Measurements from ENCODE around the gene LRRC36.
"Not testable (repeated sequence)": the region's sequence is repeated elsewhere in the genome, so short reads cannot be mapped to it uniquely, and the experiment has no call there.

Gene LRRC36

DNA sequence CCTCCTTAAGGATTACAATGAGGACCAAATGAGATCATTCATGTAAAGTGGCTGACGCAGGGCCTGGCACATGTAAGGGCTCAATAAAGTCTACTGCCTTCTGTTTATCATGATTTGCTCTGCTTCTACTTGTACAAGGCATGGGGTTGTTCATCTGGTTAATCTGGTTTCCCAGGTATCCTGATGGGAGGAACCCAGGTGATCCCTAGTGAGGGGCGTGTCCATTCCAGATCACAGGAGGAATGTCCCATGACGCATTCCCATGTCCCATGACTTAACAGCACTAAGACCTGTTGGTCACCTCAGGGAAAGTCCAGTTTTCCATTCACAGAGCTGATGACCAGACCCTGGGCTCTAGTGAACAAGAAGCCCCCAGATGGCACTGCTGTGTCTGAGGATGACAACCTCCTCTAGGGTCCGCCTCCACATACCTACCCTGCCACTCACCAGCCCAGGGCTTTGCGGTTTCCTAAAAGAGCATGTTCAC is 78.2 kb downstream of the LRRC36 start:
- no peak for DNase-seq

GRCh38 chr16:67405336-67405735 is 78.7 kb downstream of the LRRC36 start:
- no peak for DNase-seq

GRCh38 chr16:67406111-67406971 is 79.7 kb downstream of the LRRC36 start:
- DNase-seq: no peak

- no peak for DNase-seq
Observed at GRCh38 chr16:67407176-67407787, 80.7 kb downstream of the LRRC36 start.

DNA sequence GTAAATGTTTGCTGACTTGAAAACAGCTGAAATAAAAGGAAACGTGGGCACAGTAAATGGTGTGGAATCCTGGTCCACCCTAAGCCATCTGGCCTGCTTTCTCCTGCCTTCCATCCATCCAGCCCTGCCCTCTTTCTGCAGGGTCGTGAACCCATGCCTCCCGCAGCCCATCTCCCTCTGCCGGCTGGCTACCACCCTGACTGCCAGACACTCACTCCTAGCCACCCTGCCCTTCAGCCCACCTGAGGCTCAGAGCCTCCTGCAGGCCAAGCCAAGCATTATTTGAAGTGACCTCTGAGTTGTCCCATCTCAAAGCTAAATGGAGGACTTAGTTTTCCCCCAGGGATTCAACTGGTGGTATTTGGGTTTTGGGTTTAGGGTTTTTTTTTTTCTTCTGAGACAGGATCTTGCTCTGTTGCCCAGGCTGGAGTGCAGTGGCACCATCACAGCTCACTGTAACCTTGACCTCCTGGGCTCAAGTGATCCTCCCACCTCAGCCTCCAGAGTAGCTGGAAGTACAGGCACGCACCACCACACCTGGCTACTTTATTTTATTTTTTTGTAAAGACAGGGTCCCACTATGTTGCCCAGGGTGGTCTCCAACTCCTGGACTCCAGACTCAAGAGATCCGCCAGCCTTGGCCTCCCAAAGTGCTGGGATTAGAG is 81.3 kb downstream of the LRRC36 start:
- DNase-seq: no peak

DNA sequence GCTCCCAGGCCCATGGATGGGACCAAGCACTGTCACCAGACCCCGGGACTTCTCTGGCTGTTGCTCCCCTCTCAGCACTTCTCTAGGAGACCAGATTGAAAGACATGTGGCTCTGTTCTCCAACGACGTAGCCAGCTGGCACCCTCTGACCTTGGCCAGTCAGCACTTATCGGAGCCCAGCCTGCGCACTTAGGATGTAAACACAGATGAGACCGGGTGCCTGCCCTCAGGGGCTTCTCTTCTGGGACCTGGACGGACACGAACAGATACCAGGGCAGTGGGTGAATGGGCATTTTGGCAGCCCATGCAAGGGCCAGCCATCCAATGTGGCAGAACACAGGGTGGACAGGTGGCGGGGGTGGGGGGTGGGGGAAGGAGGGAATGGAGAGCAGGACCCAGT is 83.0 kb downstream of the LRRC36 start:
- no peak for DNase-seq

GRCh38 chr16:67411339-67411738 is 84.7 kb downstream of the LRRC36 start:
- no peak for DNase-seq

DNA sequence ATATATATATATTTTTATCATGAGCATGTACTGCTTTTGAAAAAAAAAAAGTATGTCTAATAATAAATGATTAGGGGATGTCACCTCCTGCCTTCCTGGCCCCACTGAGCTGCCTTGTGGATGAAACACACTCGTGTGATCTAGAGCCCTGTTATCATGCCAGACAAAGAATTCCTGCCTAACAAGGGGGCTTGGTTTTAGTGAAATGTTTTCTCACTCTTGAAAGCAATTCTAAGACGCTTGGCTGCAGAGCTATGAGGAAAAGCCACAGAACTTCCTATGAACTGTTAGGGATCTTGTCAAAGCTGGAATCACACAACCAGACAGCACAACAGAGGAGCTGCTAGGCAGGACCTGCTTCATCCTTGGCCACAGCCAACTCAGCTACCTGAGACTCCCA is 85.7 kb downstream of the LRRC36 start:
- no peak for DNase-seq

DNA sequence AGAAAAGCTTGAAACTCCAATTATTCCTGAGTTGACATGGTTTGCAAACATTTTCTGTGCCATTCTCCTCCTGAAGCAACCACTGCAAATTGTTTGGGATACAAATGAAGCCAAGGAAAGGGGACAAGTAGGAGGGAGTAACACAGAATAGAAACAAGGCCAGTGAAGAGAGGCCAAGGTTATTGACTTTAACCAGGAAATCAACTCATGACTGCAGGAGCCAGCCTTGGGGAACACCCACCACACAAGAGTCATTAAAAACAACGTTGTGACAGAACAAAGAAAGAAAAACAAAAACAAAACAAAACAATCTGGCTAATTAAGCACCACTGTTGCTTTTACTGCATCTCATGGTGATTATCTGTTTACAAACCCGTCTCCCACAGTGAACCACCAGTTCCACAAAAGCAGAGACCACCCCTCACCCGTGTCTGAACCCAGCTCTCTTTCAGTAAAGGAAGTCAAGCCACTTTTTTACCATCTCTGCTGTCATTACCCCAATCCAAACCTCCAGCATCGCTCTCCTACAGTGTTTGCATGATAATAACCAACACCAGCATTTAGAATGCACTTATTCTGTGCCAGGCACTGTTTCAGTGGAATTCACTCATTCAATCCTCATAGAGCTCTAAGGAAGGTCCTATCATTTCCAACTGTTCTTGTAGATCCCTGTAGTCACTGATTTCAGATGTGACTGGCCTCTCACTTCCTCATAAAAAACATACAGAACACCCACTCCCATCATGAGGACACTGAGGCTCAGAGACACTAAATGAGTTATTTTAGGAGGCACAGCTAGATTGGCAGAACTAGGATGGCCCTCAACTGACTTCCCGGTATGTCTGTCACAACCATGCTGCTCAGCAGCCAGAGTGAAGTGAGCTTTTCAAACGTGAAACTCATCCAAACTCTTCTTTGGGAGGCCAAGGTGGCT is 87.6 kb downstream of the LRRC36 start:
- no peak for DNase-seq

DNA sequence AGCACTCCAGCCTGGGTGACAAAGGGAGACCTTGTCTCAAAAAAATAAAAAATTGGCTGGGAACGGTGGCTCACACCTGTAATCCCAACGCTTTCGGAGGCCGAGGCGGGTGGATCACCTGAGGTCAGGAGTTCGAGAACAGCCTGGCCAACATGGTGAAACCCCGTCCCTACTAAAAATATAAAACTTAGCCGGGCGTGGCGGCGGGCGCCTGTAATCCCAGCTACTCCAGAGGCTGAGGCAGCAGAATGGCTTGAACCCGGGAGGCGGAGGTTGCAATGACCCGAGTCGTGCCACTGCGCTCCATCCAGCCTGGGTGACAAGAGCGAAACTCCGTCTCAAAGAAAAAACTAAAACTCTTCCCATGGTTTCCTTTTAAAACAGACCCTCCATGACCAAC is 88.8 kb downstream of the LRRC36 start:
- not testable (repeated sequence) for DNase-seq

- DNase-seq: peak; percentile 42
Observed at GRCh38 chr16:67415872-67416793, 89.5 kb downstream of the LRRC36 start, which contains the start of gene ZDHHC1. Gene ZDHHC1, minus strand, starts transcription at chr16:67416477. Its CDS starts 8,702 bp downstream, at chr16:67407775.

DNA sequence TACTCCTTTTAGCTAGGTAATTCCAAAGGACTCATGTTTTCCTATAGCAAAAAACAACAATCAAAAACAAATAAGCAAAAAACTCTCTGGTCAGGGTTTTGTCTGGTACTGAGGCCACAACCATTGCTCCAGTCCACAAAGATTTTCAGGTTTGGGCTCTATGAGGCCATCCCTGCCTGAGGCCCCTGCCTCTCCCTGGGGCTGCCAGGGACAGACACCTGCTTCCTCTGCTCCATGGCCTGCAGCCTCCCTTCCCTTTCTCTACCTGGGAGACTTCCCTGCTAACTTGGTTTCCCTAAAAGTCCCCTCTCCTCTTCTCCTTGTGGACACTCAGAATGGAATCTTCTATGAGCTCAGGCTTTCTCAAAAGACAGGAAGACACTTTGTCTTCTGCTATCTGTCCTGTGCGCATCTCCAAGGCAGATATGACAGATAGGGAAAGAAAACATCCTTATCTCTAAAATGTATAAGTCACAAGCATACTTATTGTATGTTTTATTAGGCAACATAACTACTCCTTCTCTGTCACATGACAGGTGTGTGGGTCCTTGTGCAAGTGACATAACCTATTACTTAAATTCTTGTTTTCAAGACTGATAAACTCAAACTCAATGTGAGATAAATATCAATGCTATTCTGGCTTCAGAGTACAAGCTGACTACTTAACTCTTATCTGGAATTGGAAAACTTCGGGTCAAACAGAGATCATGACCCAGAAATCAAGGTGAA is 90.9 kb downstream of the LRRC36 start:
- DNase-seq: no peak

DNA sequence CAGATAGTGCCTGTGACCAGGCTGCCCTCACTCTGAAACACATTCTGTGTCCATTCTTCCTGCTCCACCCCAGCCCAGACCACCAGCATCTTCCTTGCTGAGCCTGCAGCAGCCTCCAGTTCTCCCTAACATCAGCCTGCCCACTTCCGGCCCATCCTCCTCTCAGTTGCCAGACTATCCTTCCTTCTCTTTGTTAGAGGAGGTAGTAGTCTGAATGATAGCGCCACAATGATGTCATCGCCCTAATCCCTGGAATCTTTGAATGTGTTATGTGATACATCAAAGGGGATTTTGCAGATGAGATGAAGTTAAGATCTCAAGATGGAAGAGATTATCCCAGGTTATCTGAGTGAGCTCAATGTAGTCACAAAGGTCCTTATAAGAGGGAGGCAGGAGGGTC is 92.9 kb downstream of the LRRC36 start:
- DNase-seq: no peak

DNA sequence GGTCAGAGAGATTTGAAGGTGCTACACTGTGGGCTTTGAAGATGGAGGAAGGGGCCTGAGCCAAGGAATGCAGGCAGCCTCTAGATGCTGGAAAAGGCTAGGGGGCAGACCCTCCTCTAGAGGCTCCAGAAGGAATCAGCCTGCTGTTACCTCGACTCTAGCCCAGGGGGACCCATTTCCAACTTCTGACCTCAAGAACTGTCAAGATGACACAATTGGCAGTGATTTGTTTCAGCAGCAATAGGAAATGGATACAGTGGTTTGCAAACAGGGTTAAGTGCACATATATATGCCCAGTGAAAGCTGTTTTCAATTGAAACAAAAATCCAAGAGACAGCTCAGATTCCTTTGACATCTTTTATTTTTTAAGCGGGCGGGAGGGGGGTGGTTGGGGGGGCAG is 93.3 kb downstream of the LRRC36 start:
- no peak for DNase-seq

DNA sequence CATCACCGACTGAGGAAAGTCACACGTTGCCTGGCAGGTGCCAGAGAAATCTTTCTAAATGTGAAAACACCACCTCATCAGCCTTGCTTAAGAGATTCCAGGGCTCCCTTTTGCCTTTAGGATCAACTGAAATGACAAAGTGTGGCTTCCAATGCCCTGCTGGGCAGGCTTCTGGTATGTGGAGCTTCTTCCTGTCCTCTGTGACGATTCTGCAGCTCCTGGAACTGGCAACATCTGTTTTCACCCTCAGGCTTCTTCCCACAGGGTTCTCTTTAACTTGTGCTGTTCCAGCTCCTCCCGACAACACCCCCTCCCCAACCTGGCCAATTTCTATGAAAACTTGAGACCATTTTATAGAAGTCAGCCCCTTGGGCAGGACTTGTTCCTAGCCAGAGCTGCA is 94.4 kb downstream of the LRRC36 start:
- DNase-seq: no peak

GRCh38 chr16:67423015-67423414 is 96.4 kb downstream of the LRRC36 start:
- no peak for DNase-seq

DNA sequence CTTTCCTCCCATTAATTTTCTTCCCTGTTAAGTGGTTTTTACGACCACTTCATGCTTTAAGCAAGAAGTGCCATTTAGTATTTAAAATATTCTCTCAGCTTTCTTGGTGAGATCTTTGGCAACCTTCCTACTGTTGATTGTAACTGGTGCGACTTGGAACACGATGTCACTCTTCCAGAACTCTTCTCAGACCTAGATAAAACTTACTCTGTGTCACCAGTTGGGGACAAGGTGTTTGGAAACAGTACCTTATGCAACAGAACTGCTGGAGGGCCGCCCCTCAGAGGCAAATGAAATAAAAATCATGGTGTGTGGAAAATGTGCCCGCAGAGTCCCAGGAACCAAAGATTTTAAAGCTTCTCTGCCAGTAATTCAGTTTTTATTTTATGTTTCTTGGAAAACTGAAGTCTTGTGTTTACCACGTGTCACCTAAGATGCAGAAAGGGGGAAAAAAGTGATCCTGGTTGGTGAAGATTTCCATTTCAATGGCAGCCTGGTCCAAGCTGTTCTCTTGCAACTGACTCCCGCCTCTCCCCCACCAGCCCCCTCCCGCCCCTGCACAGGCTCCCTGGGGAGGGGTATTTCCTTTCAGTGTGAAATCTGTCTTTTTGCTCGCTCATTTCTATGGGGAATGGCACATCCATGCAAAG is 97.1 kb downstream of the LRRC36 start:
- no peak for DNase-seq

DNA sequence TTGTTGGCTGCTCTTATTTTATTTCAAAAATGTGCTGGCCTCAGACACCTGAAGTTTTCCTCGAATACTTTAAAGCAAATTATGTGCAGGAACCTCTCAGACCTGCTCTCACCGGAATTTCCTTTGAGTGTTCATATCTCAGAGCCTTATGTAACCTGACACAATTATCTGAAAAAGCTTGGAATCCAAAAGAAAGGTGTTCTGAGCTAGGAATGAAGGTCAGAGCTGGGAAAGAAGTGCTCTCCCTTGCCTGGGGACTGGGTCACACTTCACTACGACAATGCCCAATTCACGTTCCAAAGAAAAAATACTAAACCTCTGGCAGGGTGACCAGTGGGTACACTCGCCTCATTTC is 97.6 kb downstream of the LRRC36 start:
- DNase-seq: no peak

- no peak for DNase-seq
Observed at GRCh38 chr16:67425061-67425460, 98.4 kb downstream of the LRRC36 start.

- DNase-seq: no peak
Observed at GRCh38 chr16:67425580-67425979, 99.0 kb downstream of the LRRC36 start.

Data from CD4-positive, alpha-beta T cell treated with Interferon gamma for 1 hour (primary cell).